ENCODE measurements around the gene NRG4. TPM values are rescaled to one million over a fixed set of nuclear protein-coding genes. Genes with fewer than 3 reads are reported as not detected.

NRG4 gene
- total and polyA plus RNA-seq, 9 of the 15 experiments (the other 6 are each of a cell fraction or from before 2014, with no cell fraction given) = 0.33 to 2.5 (median 0.76) TPM

GRCh38 chr15:75903331-75904239 lies 108.6 kb downstream of the NRG4 start, which contains the start of gene FBXO22 (continued):
- TF ChIP-seq RREB1 (CRISPR knock-in tag; IDR thresholded peaks at IDR 0.05) = 0 out of 2 replicates have a peak, but pooled peaks have one; percentile 22
- TF ChIP-seq ZNF212 (CRISPR knock-in tag; IDR thresholded peaks at IDR 0.05) = no peak
- no peak for TF ChIP-seq KAT8 (IDR thresholded peaks at IDR 0.05; ENCODE audit: low read depth)
- no peak for TF ChIP-seq PTTG1 (tag; IDR thresholded peaks at IDR 0.05; ENCODE audit: low read depth)
- no peak for TF ChIP-seq ZC3H8 (IDR thresholded peaks at IDR 0.05)
- TF ChIP-seq ID3 (CRISPR knock-in tag; IDR thresholded peaks at IDR 0.05) = no peak
- TF ChIP-seq ID3 (tag; IDR thresholded peaks at IDR 0.05) = peak; percentile 84
- TF ChIP-seq ZNF197 (CRISPR knock-in tag; IDR thresholded peaks at IDR 0.05; ENCODE audit: low read depth) = no peak
- TF ChIP-seq HDGF (IDR thresholded peaks at IDR 0.05) = no peak
- TF ChIP-seq ZKSCAN1 (IDR thresholded peaks at IDR 0.05; ENCODE audit: low read depth, low read length) = peak; percentile 64; the same call in 1 of the 2 replicates
- TF ChIP-seq NR2C1 (IDR thresholded peaks at IDR 0.05) = no peak
- peak; percentile 56; the same call in 1 of the 2 replicates for TF ChIP-seq NR2C1 (tag; IDR thresholded peaks at IDR 0.05)
- peak; percentile 86 for TF ChIP-seq TAF9B (IDR thresholded peaks at IDR 0.05; ENCODE audit: partially characterized antibody)
- no peak for TF ChIP-seq ZNF280B (CRISPR knock-in tag; IDR thresholded peaks at IDR 0.05)
- TF ChIP-seq ZNF79 (CRISPR knock-in tag; IDR thresholded peaks at IDR 0.05; ENCODE audit: low read depth) = no peak
- TF ChIP-seq EZH2 (IDR thresholded peaks at IDR 0.05; ENCODE audit: borderline replicate concordance, low read depth, low read length) = no peak
- TF ChIP-seq ZKSCAN3 (CRISPR knock-in tag; IDR thresholded peaks at IDR 0.05) = no peak
- TF ChIP-seq PHF21A (IDR thresholded peaks at IDR 0.05; ENCODE audit: borderline replicate concordance, low read depth) = no peak
- TF ChIP-seq PHB (CRISPR knock-in tag; IDR thresholded peaks at IDR 0.05) = peak; percentile 56; the same call in 1 of the 2 replicates
- no peak for TF ChIP-seq RBM15 (IDR thresholded peaks at IDR 0.05; ENCODE audit: insufficient read depth, low read length)
- TF ChIP-seq ZNF551 (CRISPR knock-in tag; IDR thresholded peaks at IDR 0.05) = no peak
- no peak; the same call in 1 of the 2 replicates for TF ChIP-seq ZNF766 (CRISPR knock-in tag; conservative IDR thresholded peaks at IDR 0.05)
- peak; percentile 84 for TF ChIP-seq ETV1 (tag; conservative IDR thresholded peaks at IDR 0.05; ENCODE audit: low read depth)
